GM18519 (cell line): Measurements from ENCODE around the gene SREBF2.
"Not testable (repeated sequence)": the region's sequence is repeated elsewhere in the genome, so short reads cannot be mapped to it uniquely, and the experiment has no call there.

Experiments used
- ATAC-seq: cut with Tn5 transposase; IDR thresholded peaks from one replicate; pipeline ENCODE4 v1.9.1; 2021; ENCODE audit warnings: mild to moderate bottlenecking, moderate library complexity; ENCODE audit not compliant: unreplicated experiment, low FRiP score

SREBF2 gene

DNA sequence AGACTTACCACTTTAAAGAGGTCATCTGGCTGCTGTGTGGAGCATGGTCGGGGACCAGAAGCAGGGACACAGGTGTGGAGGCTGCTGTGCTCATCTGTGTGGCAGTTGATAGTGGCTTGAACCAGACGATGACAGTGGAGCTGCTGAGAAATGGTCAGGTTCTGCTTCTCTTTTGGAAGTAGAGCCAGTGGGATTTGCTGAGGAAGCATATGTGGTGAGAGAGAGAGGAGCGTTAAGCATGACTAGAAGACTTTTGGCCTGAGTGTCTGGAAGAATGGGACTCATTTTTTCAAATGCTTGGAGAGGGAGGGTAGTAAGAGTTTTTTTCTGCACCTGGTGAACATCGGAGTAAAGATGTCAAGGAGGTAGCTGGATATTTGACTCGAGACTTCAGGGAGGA, 12.5 kb upstream of the SREBF2 start:
- no peak for ATAC-seq

DNA sequence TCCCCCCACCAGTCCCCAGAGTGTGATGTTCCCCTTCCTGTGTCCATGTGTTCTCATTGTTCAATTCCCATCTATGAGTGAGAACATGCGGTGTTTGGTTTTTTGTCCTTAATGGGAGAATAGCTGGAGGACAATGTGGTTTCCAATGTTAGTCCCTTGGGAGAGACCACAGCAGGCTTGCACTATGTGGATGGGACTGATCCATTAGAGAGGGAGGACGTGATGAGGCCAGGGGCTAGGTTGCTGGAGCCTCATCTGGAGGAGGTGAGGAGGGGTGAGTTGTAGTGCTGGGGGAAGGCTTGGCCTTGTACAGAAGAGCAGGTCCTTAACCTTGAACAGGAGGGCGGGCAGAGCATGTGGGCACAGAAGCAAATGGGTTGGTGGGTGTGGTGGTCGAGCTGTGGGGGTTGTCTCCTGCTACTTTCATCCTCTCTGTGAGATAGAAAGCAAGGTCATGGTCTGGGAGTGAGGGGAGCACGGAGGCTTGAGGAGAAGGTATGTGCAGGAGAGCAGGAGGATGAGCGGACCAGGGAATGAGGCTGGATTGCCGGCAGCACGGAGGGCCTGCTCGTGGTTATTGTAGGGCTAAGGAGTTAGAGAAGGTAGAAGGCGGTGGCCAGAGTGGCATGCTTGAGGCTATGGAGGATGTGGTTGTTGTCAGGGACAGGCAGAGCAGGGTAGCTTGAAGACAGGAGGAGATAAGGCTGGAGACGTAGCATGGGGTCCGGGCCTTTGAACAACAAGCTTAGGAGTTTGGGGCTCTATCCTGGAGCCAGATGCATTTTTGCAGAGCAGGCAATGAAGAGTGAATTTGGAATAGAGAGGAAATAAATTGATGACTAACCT, 11.2 kb upstream of the SREBF2 start:
- ATAC-seq = no peak

DNA sequence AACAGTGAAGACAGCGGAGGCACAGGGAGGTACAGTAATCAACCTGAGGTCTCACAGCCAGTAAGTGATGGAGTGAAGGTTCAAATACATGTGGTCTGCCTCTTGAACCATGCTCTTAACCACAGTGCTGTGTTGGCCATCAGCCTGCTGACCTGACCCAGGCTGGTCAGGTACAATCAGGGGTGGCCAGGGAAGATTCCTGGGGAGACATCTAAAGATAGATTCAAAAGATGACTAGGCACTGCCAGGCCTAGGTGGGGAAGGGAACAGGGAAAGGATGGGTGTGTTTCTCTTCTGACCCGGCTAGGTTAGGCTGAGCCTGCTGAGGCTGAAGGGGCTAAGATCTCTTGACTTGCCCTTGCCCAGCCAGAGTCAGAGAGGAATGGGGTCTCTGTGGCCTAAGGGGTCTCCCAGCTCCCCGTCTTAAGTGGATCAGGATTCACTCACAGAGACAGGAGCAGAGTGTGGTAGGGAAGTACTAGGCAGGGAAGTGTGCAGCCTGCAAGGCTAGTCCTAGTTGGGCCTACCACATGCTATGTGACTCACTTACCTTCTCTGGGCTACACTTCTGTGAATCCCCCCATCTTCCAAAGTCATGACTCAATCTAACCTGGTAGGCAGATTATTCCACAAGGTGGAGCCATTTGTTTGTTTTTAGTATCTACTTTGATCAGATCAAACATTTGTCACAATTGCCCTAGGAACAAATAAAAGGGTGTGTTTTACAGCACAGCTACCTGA, 10.4 kb upstream of the SREBF2 start:
- ATAC-seq = no peak

DNA sequence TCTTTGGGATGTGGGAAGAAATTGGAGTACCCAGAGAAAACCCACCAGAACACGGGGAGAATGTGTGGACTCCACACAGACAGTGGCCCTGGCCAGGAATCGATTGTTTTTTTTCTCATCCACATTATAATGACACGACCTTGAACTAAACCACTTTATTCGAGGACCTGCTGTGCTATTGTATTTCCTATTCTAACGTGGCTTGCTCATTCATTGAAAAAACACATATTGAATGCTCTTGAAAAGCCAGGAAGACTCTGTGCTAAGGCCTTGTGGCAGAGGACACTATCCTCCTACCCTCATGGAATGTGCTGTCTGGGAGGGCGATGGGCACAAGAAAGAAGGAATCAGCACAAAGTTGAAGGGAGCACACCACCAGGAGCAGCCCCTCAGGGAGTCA, 9.1 kb upstream of the SREBF2 start:
- no peak for ATAC-seq

DNA sequence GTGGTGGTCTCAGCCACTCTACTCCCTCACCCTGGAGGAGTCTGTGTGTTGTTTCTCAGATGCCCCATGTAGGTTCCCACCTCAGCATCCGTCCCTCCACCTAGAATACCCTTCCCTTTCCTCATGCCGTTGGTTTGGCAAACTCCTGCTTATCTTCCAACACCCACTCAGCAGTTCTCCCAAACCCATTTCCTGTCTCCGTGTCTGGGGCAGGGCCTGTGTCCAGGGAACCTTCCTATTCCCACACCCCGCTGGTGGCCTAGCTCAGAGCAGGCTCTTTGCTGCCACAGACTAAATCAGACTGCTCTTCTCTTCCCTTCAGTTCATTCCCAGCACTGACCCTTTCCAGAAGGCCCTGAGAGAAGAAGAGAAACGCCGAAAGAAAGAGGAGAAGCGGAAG, 7.5 kb upstream of the SREBF2 start:
- ATAC-seq = no peak

DNA sequence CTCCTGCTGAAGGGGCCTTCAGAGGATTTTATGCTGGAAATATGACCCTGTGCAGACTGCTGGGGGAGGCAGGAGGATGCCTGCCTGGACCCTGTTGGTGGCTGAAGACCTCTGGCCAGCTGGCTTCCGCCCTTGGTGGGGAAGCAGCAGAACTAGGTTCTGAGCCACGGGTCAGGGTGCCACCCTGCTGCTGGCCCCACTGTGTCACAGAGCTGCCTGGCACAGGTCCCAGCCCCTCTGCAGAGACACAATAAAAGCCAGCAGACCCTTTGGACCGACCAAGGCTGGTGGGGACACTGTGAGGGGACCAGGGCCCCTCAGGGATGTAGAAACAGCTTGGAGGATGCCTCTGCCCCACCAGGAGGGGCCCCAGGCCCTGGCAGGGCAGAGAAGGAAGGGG, 6.9 kb upstream of the SREBF2 start:
- ATAC-seq = no peak

DNA sequence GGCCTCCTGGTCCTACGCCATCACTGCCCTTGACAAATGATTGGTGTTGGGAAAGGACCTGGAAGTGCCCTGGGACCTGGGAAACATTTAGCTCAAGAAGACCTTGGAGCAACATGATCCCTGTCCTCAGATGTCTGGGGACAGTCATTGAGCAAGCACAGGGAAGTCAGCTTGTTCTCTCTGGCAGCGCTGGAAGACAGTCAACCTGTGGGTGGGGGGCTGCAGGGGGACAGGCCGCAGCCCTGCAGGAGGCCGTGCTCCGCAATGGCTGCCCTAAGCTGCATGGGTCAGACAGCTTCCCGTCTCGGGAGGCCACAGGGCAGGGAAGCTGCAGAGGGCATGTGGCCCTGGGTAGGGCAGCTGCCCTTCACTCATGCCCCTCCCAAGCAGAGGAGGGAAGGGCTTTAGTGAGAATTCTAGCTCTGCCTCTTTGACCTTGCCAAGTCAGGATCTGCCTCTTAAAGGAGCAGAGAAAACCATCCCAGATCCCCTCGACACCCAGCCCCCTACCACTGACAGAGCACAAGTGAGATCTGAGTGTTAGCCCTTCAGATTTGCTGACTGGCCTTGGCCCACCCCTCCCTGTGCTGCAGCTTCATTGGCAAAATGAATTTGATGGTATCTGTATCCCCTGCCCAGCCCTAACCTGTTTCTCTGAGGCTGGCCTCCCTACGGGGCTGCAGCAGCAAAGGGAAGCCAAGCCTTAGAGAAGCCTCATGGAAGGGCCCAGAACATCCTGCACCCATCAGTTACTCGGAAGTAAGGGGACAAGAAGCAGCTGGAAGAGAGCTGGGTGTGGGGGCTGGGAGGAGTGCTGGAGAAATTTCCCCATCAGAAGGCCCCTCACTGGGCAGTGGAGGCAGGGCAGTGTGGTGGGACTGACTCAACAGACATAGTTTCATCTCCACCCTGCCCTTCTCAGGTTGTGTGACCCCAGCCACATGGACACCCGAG, 6.2 kb upstream of the SREBF2 start:
- ATAC-seq = no peak

DNA sequence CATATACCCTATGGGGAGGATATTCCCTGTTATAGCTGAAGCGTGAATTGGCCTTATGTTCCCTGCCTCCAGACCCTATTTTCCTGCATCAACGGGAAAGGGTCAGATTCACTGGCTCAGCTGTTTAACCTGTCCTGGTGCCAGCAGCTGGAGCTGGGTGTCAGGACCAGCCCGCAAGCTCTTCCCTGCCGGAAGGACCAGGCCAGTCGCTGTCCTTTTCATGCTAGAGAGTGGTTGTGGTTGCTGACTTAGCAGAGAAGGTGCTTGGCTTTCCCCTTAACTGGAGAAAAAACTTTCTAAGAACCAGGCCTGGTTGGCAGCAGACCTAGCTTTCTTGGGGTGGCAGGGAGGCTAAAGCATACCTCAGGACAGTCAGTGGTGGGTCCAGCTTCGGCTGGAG, 5.2 kb upstream of the SREBF2 start:
- no peak for ATAC-seq

DNA sequence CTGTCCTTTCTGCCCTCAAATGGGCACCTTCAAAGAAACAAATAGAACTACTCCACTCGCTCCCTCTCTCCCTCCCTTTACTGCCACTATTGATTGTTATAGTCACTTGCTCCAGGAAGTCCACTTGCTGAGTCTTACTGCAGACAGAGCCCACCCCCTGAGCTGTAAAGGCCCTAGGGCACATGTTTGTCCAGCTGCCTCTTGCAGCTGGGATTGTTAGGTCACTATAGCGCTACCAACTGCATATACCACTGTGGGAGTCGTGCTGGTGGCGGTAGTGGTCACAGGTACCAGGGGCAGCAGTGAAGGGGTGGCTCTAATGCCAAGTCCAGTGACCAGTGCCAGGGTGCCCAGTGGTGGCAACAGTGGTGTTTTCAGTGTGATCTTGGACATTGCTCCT, 4.4 kb upstream of the SREBF2 start:
- ATAC-seq = no peak

DNA sequence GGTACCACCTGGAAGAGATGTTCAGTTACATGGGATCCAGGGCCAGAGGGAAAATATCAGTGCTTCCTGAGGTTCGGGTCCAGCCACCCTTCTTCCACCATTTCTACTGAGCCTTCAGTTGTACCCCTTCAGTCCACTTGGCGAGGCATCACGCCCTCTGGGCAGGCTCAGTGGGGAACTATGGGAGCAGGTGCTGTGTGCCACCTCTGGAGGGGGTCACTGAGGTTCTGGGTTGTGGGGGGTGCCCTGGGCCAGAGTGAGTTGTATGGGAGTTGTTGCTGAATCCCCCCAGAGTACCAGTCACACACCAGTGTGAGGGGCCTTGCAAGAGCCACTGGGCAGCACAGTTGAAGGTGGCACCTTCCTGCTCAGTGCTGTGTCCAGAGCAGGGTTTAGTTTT, 2.7 kb upstream of the SREBF2 start:
- ATAC-seq = no peak

DNA sequence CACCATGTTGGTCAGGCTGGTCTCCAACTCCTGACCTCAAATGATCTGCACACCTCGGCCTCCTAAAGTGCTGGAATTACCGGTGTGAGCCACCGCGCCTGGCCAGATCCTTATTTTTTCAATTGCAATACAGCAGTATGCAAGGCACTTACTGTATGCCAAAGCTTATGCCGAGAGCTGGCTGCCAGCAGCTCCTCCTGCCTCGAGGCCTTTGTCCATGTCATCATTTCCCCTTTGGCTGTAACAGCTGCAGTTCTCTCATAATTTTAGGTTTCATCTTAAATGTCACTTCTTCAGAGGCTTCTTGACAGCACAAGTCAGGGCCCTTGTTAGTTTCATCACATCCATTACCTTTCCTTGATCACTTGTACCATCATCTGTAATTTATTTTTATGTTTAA, 1.5 kb upstream of the SREBF2 start:
- ATAC-seq = no peak

DNA sequence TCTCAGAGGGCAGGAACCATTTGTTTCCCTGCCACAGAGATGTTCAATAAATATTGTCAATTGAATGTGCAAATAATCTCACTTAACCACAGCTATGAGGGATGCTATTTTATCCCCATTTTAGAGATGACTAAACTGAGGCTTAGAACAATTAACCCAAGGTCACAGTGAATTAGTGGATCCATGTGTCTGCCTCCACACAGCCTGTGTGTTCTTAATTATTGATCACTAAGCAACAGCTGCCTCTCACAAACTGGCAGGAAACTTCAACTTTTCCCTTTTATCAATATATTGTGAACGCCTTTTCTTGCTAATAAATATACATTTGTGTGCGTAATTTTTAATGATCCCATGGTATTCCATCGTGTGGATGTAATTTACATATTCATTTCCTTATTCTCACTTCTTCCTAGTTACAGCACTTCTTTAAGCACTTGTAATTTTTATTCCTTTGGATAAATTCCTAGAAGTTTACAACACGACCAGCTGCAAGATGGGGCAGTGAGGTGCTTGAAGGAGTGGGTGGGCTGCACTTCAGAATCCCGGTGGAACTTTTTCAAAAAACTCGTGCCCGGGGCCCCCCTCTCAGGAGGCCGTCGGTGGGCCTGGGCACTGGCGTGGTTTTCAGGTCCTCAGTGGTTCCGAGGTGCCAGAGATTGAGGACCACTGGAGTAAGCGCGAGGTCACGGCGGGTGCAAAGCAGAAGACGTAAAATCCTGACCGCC, 915 bp upstream of the SREBF2 start:
- no peak for ATAC-seq

DNA sequence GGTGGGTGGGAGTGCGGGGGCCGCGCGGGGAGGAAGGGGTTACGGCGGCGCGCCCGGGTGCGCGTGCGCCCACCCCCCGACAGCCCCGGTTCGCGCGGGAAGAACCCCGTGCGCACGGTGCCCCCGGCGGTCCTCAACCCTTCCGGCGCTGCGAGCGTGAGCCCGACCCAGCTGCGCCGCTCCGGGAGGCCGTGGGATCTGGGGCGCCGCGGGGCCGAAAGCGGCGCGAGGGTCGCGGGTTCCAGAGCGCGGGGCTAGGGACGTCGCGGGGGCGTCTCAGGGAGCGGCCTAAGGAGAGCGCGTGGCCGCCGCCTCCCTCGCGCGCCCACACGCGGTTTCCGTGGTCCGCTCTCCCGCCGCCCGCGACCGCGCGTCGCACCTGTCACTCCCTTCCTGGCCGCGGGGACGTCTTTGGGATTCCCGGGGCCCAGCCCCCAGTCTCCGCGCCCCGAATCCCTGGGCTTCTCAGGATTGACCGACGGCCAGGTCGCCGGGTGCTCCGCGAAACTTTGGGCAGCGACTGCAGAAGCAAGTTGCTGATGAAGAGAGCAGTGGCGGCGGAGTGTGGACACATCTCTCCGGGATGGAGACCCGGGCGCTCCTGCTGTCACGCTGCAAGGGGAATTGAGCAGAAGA, 582 bp downstream of the SREBF2 start:
- ATAC-seq = peak; percentile 12

DNA sequence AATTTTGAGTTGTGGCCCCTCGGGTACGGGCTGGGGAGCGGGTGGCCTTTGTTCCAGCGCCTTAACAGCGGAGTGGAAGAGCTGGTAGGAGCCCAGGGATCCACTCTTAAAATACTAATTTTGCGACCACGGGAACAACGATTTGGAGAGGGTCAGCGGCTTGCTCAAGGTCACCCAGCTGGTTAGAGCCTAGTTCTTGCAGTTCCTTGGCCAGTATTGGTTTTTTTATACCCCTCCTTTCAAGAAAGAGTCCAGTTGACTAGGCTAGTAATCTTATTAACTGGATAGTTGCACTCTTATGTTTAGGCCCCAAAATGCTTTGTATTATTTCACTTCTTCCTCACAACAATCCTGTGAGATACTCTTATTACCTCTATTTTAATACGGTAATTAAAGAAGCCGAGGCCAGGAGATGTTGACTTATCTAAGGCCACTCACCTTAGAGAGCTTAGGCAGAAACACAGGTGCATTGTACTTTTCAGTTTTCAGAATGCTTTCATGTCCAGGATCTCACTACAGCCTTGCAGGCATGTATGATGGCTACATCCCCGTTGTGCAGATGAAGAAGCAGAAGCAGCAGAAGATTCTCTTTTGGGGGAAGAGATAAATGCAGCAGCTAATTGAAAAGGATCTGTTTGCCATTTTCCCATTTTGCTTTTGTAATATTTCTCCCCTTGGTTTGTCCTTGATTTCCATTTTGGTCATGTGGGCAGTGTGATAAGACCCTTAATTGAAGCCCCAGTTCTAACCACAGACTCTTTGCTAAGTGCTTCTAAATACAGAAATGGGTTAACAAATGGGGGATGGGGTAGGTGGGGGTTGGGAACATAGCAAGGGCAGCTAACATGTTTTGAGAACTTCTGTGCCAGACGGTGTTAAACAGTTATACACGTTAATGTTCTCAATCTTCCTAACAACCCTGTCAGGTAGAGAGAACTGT, 1.4 kb downstream of the SREBF2 start:
- no peak for ATAC-seq

DNA sequence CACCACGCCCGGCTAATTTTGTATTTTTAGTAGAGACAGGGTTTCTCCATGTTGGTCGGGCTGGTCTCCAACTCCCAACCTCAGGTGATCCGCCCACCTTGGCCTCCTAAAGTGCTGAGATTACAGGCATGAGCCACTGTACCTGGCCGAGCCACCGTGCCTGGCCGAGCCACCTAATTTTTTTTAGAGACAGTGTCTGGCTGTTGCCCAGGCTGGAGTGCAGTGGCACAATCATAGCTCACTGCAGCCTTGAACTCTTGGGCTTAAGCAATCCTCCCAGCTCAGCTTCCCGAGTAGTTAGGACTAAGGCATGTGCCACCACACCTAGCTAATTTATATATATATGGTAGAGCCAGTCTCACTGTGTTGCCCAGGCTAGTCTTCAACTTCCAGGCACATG, 2.6 kb downstream of the SREBF2 start:
- not testable (repeated sequence) for ATAC-seq

DNA sequence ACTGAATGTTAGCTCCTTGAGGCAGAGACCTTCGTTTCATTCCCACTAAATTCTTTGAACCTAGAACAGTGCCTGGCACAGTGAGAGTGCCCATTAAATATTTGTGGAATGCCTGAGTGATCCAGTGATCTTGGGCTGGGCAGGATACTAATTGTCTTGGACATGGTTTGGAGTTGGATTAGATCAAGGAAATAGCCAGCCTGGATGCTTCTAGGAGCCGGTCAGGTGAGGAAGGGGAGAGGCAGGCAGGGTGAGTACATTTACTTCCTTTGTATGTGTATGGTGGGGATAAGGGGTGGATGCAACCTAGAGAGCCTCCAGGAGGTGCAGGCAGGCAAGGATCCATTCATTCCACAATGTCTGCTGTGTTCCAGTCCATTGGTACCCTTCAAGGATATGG, 3.6 kb downstream of the SREBF2 start:
- no peak for ATAC-seq

DNA sequence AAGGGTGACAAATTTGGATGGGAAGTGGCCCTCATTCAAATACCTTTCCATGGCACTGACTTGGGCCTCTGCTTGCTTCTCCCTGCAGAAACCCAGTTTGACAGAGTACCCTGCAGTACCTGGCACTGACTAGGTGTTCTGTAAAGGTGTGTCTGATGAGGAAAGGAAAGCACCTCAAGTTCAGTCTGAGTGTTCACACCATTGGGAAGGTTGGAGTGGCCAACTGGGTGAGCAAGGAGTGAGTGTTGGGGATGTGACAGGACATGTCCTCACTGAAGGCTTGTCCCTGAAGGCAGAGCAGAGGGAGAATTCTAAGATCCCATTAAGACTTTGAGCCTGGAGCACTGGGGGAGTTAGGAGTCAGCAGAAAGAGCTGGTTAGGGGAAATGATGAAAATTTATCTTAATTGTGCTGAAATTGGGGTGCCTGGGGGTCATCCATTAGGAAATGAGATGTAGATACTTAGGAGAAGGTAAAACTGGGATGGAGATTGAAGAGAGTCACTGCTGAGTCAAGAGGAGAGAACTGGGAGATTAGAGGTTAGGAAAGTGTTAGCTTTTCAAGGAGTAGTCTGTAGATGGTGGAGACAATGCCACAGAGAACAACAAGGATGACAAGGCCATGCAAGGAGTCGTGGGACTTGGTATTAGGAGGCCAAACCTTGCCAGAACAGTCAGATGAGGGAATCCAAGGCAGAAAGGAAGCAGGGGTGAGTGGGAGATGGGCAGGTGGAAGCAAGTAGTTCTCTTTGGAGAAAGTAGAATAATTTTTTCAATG, 6.1 kb downstream of the SREBF2 start:
- ATAC-seq = no peak

DNA sequence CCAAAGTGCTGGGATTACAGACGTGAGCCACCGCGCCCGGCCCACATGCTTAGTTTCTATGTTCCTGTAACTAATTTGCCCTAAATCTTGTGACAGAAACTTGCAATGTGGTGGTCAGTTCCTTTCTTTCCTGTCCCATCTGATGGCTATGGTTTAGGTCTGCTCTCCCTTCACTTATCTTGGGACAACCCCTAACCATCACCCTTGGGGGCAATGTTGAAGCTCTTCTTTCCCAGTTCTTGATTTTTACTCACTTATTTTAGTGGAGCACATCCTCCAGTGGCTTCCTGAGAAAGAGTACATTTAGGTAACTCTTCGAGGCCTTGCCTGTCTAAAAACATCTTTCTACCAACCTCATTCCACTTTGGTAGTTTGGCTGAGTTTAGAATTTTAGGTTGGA, 7.3 kb downstream of the SREBF2 start:
- no peak for ATAC-seq
